ENCODE results near the gene SRL. TPM values are rescaled to one million over a fixed set of nuclear protein-coding genes. Genes with fewer than 3 reads are reported as not detected.

SRL gene
- total and polyA plus RNA-seq, 10 donors = 0.57 to 5.8 (median 3.1) TPM

DNA sequence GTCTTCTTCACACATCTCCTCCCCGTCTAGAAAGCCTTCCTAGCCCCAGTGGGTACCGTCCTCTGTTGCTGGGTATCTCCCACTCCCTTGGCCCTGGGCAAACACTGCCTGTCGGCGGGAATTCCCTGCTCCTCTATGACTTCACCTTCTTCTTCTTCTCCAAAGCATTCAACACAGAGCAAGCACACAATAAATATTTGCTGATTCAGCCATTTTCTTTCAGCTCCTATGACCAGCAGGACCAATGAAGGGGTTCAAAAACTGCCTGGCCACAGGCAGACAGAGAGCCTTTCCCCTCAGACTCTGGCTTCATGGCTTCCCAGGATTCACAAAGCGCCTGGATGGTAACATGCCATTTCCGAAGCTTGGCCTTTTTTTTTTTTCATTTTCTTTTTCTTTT is 72.5 kb downstream of the SRL start:
- intact Hi-C loops (cut with DNase I; ENCODE audit: low total_unique reads) = no loop called here
- 89 to 97% (median 90%) methylated on average over 6 of the region's 6 CpGs for WGBS, 5 donors
- TF ChIP-seq POLR2A (IDR thresholded peaks at IDR 0.05) = no peak
- TF ChIP-seq, protein P1, sequence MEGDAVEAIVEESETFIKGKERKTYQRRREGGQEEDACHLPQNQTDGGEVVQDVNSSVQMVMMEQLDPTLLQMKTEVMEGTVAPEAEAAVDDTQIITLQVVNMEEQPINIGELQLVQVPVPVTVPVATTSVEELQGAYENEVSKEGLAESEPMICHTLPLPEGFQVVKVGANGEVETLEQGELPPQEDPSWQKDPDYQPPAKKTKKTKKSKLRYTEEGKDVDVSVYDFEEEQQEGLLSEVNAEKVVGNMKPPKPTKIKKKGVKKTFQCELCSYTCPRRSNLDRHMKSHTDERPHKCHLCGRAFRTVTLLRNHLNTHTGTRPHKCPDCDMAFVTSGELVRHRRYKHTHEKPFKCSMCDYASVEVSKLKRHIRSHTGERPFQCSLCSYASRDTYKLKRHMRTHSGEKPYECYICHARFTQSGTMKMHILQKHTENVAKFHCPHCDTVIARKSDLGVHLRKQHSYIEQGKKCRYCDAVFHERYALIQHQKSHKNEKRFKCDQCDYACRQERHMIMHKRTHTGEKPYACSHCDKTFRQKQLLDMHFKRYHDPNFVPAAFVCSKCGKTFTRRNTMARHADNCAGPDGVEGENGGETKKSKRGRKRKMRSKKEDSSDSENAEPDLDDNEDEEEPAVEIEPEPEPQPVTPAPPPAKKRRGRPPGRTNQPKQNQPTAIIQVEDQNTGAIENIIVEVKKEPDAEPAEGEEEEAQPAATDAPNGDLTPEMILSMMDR (IDR thresholded peaks at IDR 0.05 in 8 of 11, conservative IDR thresholded peaks at IDR 0.05 in 3 of 11) = no peak
- TF ChIP-seq POLR2AphosphoS5 (IDR thresholded peaks at IDR 0.05) = no peak
- no peak for DNase-seq
- Histone ChIP-seq H3K9me3 (no peaks in the 10 kb centered on the region), H3K4me1 (no peaks in the 10 kb centered on the region), H3K36me3 (no peaks in the 10 kb centered on the region), H3K27me3 (replicated peaks in 1 of 7) (no peaks in the 10 kb centered on the region), H3K27ac (no peak overlapping the region), H3K4me3 (no peak overlapping the region)

DNA sequence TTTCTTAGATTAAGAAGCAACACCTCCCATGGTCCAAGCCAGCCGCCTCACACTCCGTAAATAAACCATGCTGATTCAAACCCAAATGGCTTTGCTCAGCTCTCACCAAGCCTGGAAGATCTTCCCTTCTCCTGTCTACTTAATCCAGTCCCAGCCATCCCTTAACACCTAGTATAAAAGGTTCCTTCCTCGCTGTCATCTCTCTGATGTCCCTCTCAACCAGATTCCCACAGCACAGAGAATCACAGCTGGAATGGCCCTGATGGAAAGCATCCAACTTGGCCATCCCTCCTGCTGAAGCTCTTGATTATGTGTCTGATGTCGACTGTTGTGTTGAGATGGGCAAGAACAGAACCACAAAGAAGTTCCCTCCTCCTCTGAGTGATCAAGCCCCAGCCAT is 75.1 kb downstream of the SRL start:
- TF ChIP-seq, protein P1 (IDR thresholded peaks at IDR 0.05 in 8 of 11, conservative IDR thresholded peaks at IDR 0.05 in 3 of 11) = no peak
- TF ChIP-seq POLR2AphosphoS5 (IDR thresholded peaks at IDR 0.05) (no peak), POLR2A (IDR thresholded peaks at IDR 0.05) (no peak)
- no peaks in the 10 kb centered on the region for H3K27me3 ChIP-seq (replicated peaks in 1 of 7)
- H3K9me3 ChIP-seq = no peaks in the 10 kb centered on the region
- intact Hi-C loops (cut with DNase I; ENCODE audit: low total_unique reads) = no loop called here
- WGBS, 5 donors = 86 to 97% (median 89%) methylated on average over 4 of the region's 4 CpGs
- H3K27ac ChIP-seq = no peak overlapping the region
- no peaks in the 10 kb centered on the region for H3K36me3 ChIP-seq
- H3K4me1 ChIP-seq = no peaks in the 10 kb centered on the region
- H3K4me3 ChIP-seq = no peak overlapping the region
- DNase-seq = no peak

DNA sequence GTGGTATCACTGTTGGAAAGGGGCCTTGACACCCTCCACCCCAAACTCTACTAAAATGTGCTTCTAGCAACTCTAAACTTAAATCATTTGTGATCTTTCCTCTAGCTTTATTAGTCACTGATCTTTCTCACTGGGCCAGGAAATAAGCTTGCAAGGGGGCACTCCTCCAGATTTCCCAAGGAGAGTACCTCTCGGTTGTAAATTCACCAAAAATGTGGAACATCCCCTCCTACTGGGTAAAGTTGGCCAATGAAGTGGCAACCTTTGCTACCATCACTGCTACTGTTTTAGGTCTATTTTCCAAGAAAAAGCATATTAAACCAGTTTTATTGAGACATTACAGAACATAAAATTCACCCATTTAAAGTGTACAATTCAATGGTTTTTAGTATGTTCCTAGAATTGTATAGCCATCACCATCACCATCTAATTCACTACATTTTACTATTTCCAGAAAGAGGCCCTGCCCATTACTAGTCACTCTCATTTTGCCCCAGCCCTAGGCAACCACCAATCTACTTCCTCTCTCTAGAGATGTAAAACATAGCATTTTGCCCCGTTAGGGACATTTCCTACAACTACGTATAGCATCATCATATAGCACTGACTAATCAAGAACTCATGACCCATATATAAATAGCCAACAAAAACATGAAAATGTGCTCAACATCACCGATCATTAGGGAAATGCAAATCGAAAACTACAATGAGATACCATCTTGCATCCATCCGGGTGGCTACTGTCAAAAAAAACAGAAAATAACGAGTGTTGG is 81.0 kb downstream of the SRL start:
- 72 to 78% (median 74%) methylated on average over 7 of the region's 7 CpGs for WGBS, 5 donors
- H3K36me3 ChIP-seq = no peaks in the 10 kb centered on the region
- H3K4me1 ChIP-seq = no peaks in the 10 kb centered on the region
- H3K27ac ChIP-seq = no peak overlapping the region
- intact Hi-C loops (cut with DNase I; ENCODE audit: low total_unique reads) = no loop called here
- H3K9me3 ChIP-seq = no peaks in the 10 kb centered on the region
- no peak for DNase-seq
- no peak overlapping the region for H3K4me3 ChIP-seq
- no peaks in the 10 kb centered on the region for H3K27me3 ChIP-seq (replicated peaks in 1 of 7)
- no peak for TF ChIP-seq POLR2A (IDR thresholded peaks at IDR 0.05)
- TF ChIP-seq POLR2AphosphoS5 (IDR thresholded peaks at IDR 0.05) = no peak
- TF ChIP-seq, protein P1 (IDR thresholded peaks at IDR 0.05 in 8 of 11, conservative IDR thresholded peaks at IDR 0.05 in 3 of 11) = no peak

DNA sequence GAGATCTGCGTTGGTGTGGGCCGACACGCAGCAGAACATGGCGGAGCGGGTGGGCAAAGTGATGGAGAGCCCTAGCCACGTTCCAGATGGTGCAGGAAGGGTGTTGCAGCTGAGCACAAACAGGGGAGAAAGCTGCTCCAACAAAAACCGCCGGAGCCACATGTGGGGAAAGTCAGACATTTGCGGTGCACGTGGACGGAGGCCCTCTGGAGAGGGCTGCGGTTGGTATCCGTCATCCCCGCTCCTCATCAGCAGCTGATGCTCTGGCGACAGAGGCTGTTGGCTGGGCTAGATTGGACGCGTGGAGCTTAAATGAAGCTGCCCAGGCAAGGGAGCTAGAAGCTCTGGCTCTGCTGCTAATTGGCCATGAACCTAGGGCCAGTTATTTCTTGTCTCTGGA is 82.2 kb downstream of the SRL start:
- intact Hi-C loops (cut with DNase I; ENCODE audit: low total_unique reads) = no loop called here
- Histone ChIP-seq H3K9me3 (no peaks in the 10 kb centered on the region), H3K27me3 (replicated peaks in 1 of 7) (no peaks in the 10 kb centered on the region), H3K27ac (no peak overlapping the region), H3K4me3 (no peak overlapping the region), H3K4me1 (no peaks in the 10 kb centered on the region), H3K36me3 (no peaks in the 10 kb centered on the region)
- TF ChIP-seq, protein P1 (IDR thresholded peaks at IDR 0.05 in 8 of 11, conservative IDR thresholded peaks at IDR 0.05 in 3 of 11) = no peak
- no peak for TF ChIP-seq POLR2AphosphoS5 (IDR thresholded peaks at IDR 0.05)
- no peak for TF ChIP-seq POLR2A (IDR thresholded peaks at IDR 0.05)
- no peak for DNase-seq
- 93 to 95% (median 94%) methylated on average over 17 of the region's 17 CpGs for WGBS, 5 donors
